Skeletal muscle satellite cell (primary cell): ENCODE measurements around the gene ARMC6.
"Not testable (repeated sequence)": the region's sequence is repeated elsewhere in the genome, so short reads cannot be mapped to it uniquely, and the experiment has no call there.

Experiments
- H3K27me3 ChIP-seq: 2 replicates; pipeline ENCODE4 v1.7.0; 2013; ENCODE audit warnings: low read length; ENCODE audit not compliant: control insufficient read depth, insufficient read depth
- H3K36me3 ChIP-seq: 2 replicates; pipeline ENCODE4 v1.7.0; 2013; ENCODE audit warnings: mild to moderate bottlenecking, control low read depth, low read length; ENCODE audit not compliant: insufficient read depth
- H3K4me1 ChIP-seq: 2 replicates; pipeline ENCODE4 v1.7.0; 2013; ENCODE audit warnings: low read length; ENCODE audit not compliant: control insufficient read depth, insufficient read depth
- H3K4me2 ChIP-seq: 2 replicates; pipeline ENCODE4 v1.7.0; 2013; ENCODE audit warnings: mild to moderate bottlenecking, low read length
- H3K4me3 ChIP-seq: 2 replicates; pipeline ENCODE4 v1.7.0; 2013; ENCODE audit warnings: low read length
- H3K9ac ChIP-seq: 2 replicates; pipeline ENCODE4 v1.7.0; 2013; ENCODE audit warnings: mild to moderate bottlenecking, low read depth, low read length, moderate library complexity
- H3K9me3 ChIP-seq: replicated peaks from 2 replicates; pipeline ENCODE4 v1.7.0; 2013; ENCODE audit warnings: mild to moderate bottlenecking, control low read depth, low read length

Gene ARMC6

DNA sequence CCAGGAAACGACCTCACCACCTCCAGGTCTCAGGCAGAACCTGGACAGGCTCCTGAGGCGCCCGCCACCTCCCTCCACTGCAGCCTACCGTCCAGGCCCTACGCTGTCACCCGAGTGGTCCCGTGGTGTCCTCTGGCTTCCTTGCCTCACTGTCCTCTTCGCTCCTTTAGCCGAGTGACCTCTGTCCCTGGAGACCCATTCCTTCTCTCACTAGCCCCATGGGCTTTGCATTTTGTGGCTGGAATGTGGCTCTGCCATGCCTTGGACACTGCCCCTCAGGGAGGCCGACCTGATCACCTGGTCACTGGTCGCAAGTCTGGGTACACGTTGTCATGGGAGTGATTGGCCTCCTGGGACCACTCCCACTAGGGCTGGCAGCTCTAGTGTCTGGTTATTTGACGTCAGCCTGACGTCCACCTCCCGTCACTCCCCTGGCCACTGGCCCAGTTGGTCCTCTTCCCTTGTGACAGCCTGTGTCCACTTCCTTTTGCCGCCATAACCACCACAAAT, 48.3 kb downstream of the ARMC6 start:
- no peaks in the 10 kb centered on the region for H3K9me3 ChIP-seq
- H3K27me3 ChIP-seq, result no peaks in the 10 kb centered on the region
- no peak overlapping the region for H3K4me3 ChIP-seq
- H3K4me1 ChIP-seq, result peaks cover 5% of the 10 kb centered on the region
- H3K9ac ChIP-seq, result no peak overlapping the region
- no peaks in the 10 kb centered on the region for H3K36me3 ChIP-seq
- H3K4me2 ChIP-seq, result no peak overlapping the region

GRCh38 chr19:19083413-19084178, 50.2 kb downstream of the ARMC6 start:
- Histone ChIP-seq H3K36me3 (no peaks in the 10 kb centered on the region), H3K9me3 (no peaks in the 10 kb centered on the region), H3K4me3 (no peak overlapping the region), H3K27me3 (no peaks in the 10 kb centered on the region), H3K4me2 (no peak overlapping the region), H3K4me1 (peaks cover 5% of the 10 kb centered on the region), H3K9ac (no peak overlapping the region)

DNA sequence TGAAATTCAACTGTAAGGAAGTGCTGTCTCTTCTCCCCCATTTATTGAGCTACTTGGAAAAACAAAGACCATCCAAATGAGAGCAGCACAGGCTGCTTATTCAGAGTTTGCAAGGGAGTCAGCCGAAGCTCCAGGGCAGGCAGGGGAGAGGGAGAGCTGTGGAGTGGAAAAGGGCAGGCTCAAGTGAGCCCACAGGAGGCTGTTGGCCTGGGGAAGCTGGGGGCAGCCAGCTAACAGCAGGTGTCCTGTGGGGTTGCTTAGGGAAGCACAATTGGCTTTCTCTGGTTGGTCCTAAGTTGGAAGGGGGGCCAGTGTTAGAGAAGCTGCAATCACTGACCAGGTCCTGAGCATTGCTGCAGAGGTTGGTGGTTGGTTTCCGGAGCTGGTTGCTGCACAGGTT, 54.3 kb downstream of the ARMC6 start:
- no peak overlapping the region for H3K4me3 ChIP-seq
- H3K9ac ChIP-seq, result no peak overlapping the region
- no peaks in the 10 kb centered on the region for H3K9me3 ChIP-seq
- no peaks in the 10 kb centered on the region for H3K27me3 ChIP-seq
- no peak overlapping the region for H3K4me2 ChIP-seq
- no peaks in the 10 kb centered on the region for H3K36me3 ChIP-seq
- H3K4me1 ChIP-seq, result no peaks in the 10 kb centered on the region

GRCh38 chr19:19094513-19094912, 61.1 kb downstream of the ARMC6 start:
- Histone ChIP-seq H3K4me3 (no peak overlapping the region), H3K9ac (no peak overlapping the region), H3K36me3 (no peaks in the 10 kb centered on the region), H3K9me3 (no peaks in the 10 kb centered on the region), H3K4me1 (no peaks in the 10 kb centered on the region), H3K4me2 (no peak overlapping the region), H3K27me3 (no peaks in the 10 kb centered on the region)

DNA sequence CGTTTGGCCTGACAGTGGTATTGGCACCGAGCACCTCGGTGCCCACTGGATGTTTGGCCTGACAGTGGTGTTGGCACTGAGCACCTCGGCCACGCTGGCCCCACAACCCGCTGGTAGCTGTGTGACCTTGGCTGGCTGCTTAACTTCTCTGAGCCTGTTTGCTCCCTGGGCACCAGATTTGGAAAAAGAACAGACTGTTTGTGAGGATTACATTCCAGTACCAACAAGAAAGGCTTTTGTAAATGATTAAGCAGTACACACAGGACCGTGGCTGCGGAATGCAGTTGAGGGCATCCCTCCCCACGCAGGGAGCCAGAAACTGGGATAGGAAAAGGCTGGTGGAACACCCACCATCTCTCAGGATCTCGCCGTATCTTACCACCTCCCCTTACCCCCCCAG, 62.3 kb downstream of the ARMC6 start:
- Histone ChIP-seq H3K4me1 (no peaks in the 10 kb centered on the region), H3K27me3 (no peaks in the 10 kb centered on the region), H3K4me2 (no peak overlapping the region), H3K4me3 (no peak overlapping the region), H3K36me3 (no peaks in the 10 kb centered on the region), H3K9me3 (no peaks in the 10 kb centered on the region), H3K9ac (no peak overlapping the region)

GRCh38 chr19:19096641-19097627, 63.5 kb downstream of the ARMC6 start:
- Histone ChIP-seq H3K4me2 (no peak overlapping the region), H3K36me3 (no peaks in the 10 kb centered on the region), H3K9me3 (no peaks in the 10 kb centered on the region), H3K9ac (no peak overlapping the region), H3K4me3 (no peak overlapping the region), H3K27me3 (no peaks in the 10 kb centered on the region), H3K4me1 (no peaks in the 10 kb centered on the region)

DNA sequence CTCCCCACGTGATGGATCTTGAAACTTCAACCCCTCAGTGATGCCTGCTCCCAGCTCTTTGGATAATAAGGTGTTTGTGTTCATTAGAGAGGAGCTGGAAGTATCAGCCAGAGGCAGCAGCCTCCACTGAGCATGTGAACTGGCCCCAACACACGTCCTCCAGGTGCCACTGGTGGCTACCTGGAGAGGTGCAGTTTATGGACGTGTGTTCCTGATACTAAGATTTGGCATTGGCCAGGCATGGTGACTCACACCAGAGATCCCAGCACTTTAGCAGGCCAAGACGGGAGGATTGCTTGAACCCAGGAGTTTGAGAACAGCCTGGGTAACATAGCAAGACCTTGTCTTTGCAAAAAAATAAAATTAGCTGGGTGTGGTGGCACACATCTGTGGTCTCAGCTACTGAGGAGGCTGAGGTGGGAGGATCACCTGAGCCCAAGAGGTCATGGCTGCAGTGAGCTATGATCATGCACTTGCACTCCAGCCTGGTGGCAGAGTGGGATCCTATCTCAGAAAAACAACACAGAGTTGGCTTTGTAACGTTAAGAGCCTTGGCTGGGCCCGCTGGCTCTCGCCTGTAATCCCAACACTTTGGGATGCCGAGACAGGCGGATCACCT, 64.8 kb downstream of the ARMC6 start:
- no peaks in the 10 kb centered on the region for H3K27me3 ChIP-seq
- H3K4me3 ChIP-seq, result no peak overlapping the region
- H3K4me2 ChIP-seq, result no peak overlapping the region
- H3K9me3 ChIP-seq, result no peaks in the 10 kb centered on the region
- H3K9ac ChIP-seq, result no peak overlapping the region
- no peaks in the 10 kb centered on the region for H3K36me3 ChIP-seq
- H3K4me1 ChIP-seq, result no peaks in the 10 kb centered on the region

- Histone ChIP-seq H3K36me3 (no peaks in the 10 kb centered on the region), H3K4me1 (no peaks in the 10 kb centered on the region), H3K4me2 (no peak overlapping the region), H3K9ac (no peak overlapping the region), H3K9me3 (no peaks in the 10 kb centered on the region), H3K4me3 (no peak overlapping the region), H3K27me3 (no peaks in the 10 kb centered on the region)
Observed at GRCh38 chr19:19098703-19099632, 65.6 kb downstream of the ARMC6 start.

DNA sequence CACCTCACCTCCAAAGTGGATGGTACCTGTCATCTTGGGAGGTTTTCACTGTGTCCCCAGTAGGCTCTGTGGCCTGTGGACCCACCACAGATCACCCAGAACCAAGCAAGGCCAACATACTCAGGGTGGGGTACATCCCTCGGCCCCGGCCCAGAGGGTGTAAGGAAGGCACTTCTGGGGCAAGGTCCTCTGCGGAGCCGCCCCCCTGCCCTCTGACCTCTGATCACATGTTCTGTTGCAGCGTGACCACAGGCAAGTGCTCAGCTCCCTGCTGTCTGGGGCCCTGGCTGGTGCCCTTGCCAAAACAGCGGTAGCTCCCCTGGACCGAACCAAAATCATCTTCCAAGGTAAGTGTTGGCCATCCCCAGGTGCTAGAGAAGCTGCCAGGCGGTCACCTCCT, 68.1 kb downstream of the ARMC6 start:
- no peak overlapping the region for H3K9ac ChIP-seq
- no peaks in the 10 kb centered on the region for H3K27me3 ChIP-seq
- H3K9me3 ChIP-seq, result no peaks in the 10 kb centered on the region
- H3K4me2 ChIP-seq, result no peak overlapping the region
- H3K36me3 ChIP-seq, result no peaks in the 10 kb centered on the region
- H3K4me1 ChIP-seq, result no peaks in the 10 kb centered on the region
- H3K4me3 ChIP-seq, result no peak overlapping the region

DNA sequence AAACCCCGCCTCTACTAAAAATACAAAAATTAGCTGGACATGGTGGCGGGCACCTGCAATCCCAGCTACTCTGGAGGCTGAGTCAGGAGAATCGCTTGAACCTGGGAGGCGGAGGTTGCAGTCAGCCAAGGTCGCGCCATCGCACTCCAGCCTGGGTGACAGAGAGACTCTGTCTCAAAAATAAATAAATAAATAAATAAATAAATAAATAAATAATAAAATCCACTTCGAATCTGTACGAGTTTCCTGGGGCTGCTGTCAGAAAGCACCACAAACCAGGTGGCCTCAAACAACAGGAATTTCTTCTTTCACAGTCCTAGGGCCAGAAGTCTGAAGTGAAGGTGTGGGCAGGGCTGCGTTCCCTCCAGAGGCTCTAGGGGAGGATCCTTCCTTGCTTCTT, 69.2 kb downstream of the ARMC6 start:
- H3K9me3 ChIP-seq, H3K4me1 ChIP-seq, H3K4me3 ChIP-seq, H3K9ac ChIP-seq, H3K27me3 ChIP-seq, H3K4me2 ChIP-seq, H3K36me3 ChIP-seq: not testable (repeated sequence)
